HCT116 (cell line): ENCODE data around the gene MIAT. TPM values are rescaled to one million over a fixed set of nuclear protein-coding genes. Genes with fewer than 3 reads are reported as not detected.

Experiments
- ATAC-seq: fragments of 200-7000 bp; cut with Tn5 transposase; 2 replicates; pipeline ENCODE4 v1.9.1; 2020; ENCODE audit warnings: mild to moderate bottlenecking, moderate library complexity
- Bru-seq: library from RNA; stranded (reverse); fragments of 400-500 nt; gene quantifications from one replicate; lab custom pipeline; 2021; lab: Mats Ljungman, UMichigan
- BruChase-seq, 2 experiments: library from RNA; stranded (reverse); fragments of 400-500 nt; gene quantifications; one replicate each; lab custom pipeline; 2021; lab: Mats Ljungman, UMichigan
- BruUV-seq: library from RNA; stranded (reverse); fragments of 400-500 nt; replicated peaks from 2 replicates; lab custom pipeline; 2021; lab: Mats Ljungman, UMichigan
- CTCF ChIA-PET: fragments of 300-600 bp; sonication (Branson Sonifier 250); formaldehyde crosslinking; loops from one replicate; lab custom pipeline; 2021; ENCODE audit warnings: antibody characterized with exemption; lab: Charles Lee
- POLR2A ChIA-PET: fragments of 300-600, 350-600 bp; sonication (Branson Sonifier 250); formaldehyde crosslinking; loops from one replicate; lab custom pipeline; 2021; ENCODE audit warnings: antibody characterized with exemption; lab: Charles Lee
- RAD21 ChIA-PET, 2 experiments: fragments of 300-600 bp; sonication (Branson Sonifier 250); formaldehyde crosslinking; loops; one replicate each; lab custom pipeline; 2023; ENCODE audit warnings: low total read pairs in 2 of 2; ENCODE audit not compliant: uncharacterized antibody in 2 of 2, unreplicated experiment in 2 of 2, low non-redundant PET in 1 of 2; lab: Charles Lee
- DNase-seq: peaks from one replicate; pipeline ENCODE4 v3.0.0-alpha.2; 2010; ENCODE audit warnings: low read depth, low spot score
- H2AFZ ChIP-seq: fragments of 200-600 bp; shearing (Covaris generic), sonication (generic); 2 replicates; pipeline ENCODE4 v1.6.1; 2017; ENCODE audit warnings: low read depth, mixed run types, mixed read lengths, antibody characterized with exemption, low read length; ENCODE audit not compliant: poor library complexity, severe bottlenecking
- H3K27ac ChIP-seq: 2 replicates; pipeline ENCODE4 v1.5.1; 2012; ENCODE audit warnings: low read depth, low read length
- H3K27me3 ChIP-seq: fragments of 200-600 bp; sonication (generic); 2 replicates; pipeline ENCODE4 v1.6.1; 2016; ENCODE audit warnings: mixed run types, low read length, mixed read lengths; ENCODE audit not compliant: insufficient read depth
- H3K36me3 ChIP-seq, 2 experiments: fragments of 200-500 bp in 1 of 2; fragments of 200-600 bp in 1 of 2; sonication (Bioruptor generic) in 1 of 2; sonication (generic) in 1 of 2; 2 replicates each; pipeline versions ENCODE4 v1.5.1 to v1.6.1; 2014 to 2016; ENCODE audit warnings: low read length in 2 of 2, inconsistent platforms in 1 of 2, mixed read lengths in 1 of 2, mixed run types in 1 of 2; ENCODE audit not compliant: insufficient read depth in 2 of 2, control insufficient read depth in 1 of 2
- H3K4me1 ChIP-seq, 2 experiments: fragments of 200-600 bp in 1 of 2; sonication (generic) in 1 of 2; 2 replicates each; pipeline versions ENCODE4 v1.5.1 to v1.6.1; 2012 to 2017; ENCODE audit warnings: low read length in 2 of 2, inconsistent platforms in 1 of 2, mild to moderate bottlenecking in 1 of 2, mixed read lengths in 1 of 2, mixed run types in 1 of 2, moderate library complexity in 1 of 2; ENCODE audit not compliant: insufficient read depth in 2 of 2, control insufficient read depth in 1 of 2
- H3K4me2 ChIP-seq: fragments of 200-600 bp; sonication (generic); 2 replicates; pipeline ENCODE4 v1.6.1; 2017; ENCODE audit warnings: mixed run types, low read length, mixed read lengths
- H3K4me3 ChIP-seq, 2 experiments: fragments of 200-600 bp in 1 of 2; sonication (generic) in 1 of 2; replicated peaks in 1 of 2; 2 replicates each; pipeline ENCODE4 v1.5.1; 2011 to 2016; ENCODE audit warnings: low read length in 2 of 2, control low read depth in 1 of 2, low read depth in 1 of 2, mild to moderate bottlenecking in 1 of 2, mixed read lengths in 1 of 2, mixed run types in 1 of 2
- H3K79me2 ChIP-seq: fragments of 200-600 bp; sonication (generic); 2 replicates; pipeline ENCODE4 v1.6.1; 2017; ENCODE audit warnings: mild to moderate bottlenecking, mixed run types, low read length, moderate library complexity, mixed read lengths; ENCODE audit not compliant: insufficient read depth
- H3K9ac ChIP-seq: fragments of 200-600 bp; sonication (generic); 2 replicates; pipeline ENCODE4 v1.6.1; 2016; ENCODE audit warnings: low read length, mixed read lengths
- H3K9me2 ChIP-seq: fragments of 200-600 bp; sonication (generic), shearing (Covaris generic); 2 replicates; pipeline ENCODE4 v1.6.1; 2017; ENCODE audit warnings: mixed run types, mild to moderate bottlenecking, moderate library complexity; ENCODE audit not compliant: insufficient read depth
- H3K9me3 ChIP-seq, 2 experiments: fragments of 200-500 bp in 1 of 2; fragments of 200-600 bp in 1 of 2; sonication (Bioruptor generic) in 1 of 2; sonication (generic) in 1 of 2; 2 replicates each; pipeline ENCODE4 v1.6.1; 2014 to 2017; ENCODE audit warnings: low read length in 2 of 2, mixed read lengths in 2 of 2, inconsistent platforms in 1 of 2, low read depth in 1 of 2, mild to moderate bottlenecking in 1 of 2, mixed run types in 1 of 2, moderate library complexity in 1 of 2; ENCODE audit not compliant: control insufficient read depth in 1 of 2, insufficient read depth in 1 of 2
- H4K20me1 ChIP-seq: fragments of 200-600 bp; sonication (generic), shearing (Covaris generic); 2 replicates; pipeline ENCODE4 v1.6.1; 2017; ENCODE audit warnings: mixed run types, mild to moderate bottlenecking, moderate library complexity; ENCODE audit not compliant: insufficient read depth
- CEBPB ChIP-seq: IDR thresholded peaks from 2 replicates; pipeline ENCODE4 v1.6.1; 2012; ENCODE audit warnings: low read depth
- EGR1 ChIP-seq: IDR thresholded peaks from 2 replicates; pipeline ENCODE4 v1.6.1; 2012; ENCODE audit warnings: low read depth
- EZH2 ChIP-seq: fragments of 200-600 bp; sonication (generic); IDR thresholded peaks from 2 replicates; pipeline ENCODE4 v1.6.1; 2017; ENCODE audit warnings: antibody characterized with exemption, mixed run types
- JUND ChIP-seq: IDR thresholded peaks from 2 replicates; pipeline ENCODE4 v1.6.1; 2012
- RAD21 ChIP-seq: IDR thresholded peaks from 2 replicates; pipeline ENCODE4 v1.6.1; 2012; ENCODE audit warnings: low read depth, mild to moderate bottlenecking
- SRF ChIP-seq: IDR thresholded peaks from 2 replicates; pipeline ENCODE4 v1.6.1; 2012; ENCODE audit warnings: low read depth
- ZNF274 ChIP-seq: fragments of 200-500 bp; sonication (Bioruptor generic); IDR thresholded peaks from 2 replicates; pipeline ENCODE4 v1.6.1; 2014; ENCODE audit warnings: mild to moderate bottlenecking, low read depth, low read length, inconsistent platforms
- intact Hi-C: fragments of 100-400 bp; cut with micrococcal nuclease; formaldehyde crosslinking; loops from 2 replicates; pipeline ENCODE4 v1.10.0; 2022
- long read RNA-seq: library from polyadenylated mRNA; unstranded; transcript quantifications from one replicate; pipeline ENCODE4 v2.0.0, GENCODE V29; 2021; ENCODE audit not compliant: unreplicated experiment
- polyA plus RNA-seq: library from polyadenylated mRNA; unstranded; fragments of >200 nt; gene quantifications from 2 replicates; pipeline ENCODE4 v1.2.1, GENCODE V29; 2012; ENCODE audit warnings: missing spikeins
- total RNA-seq: library from RNA; stranded (reverse); gene quantifications from one replicate; pipeline ENCODE4 v1.2.1, GENCODE V29; 2021; ENCODE audit not compliant: unreplicated experiment
- TF ChIP-seq, protein P1 (sequence below): IDR thresholded peaks from 2 replicates; pipeline ENCODE4 v1.6.1; 2012
- TF ChIP-seq, protein P2 (sequence below), 3 experiments: fragments of 200-600 bp in 1 of 3; sonication (generic) in 1 of 3; IDR thresholded peaks in 2 of 3; conservative IDR thresholded peaks in 1 of 3; 2 replicates each; pipeline ENCODE4 v1.5.1; 2012 to 2017; ENCODE audit warnings: low read depth in 2 of 3, low read length in 2 of 3, antibody characterized with exemption in 1 of 3, borderline replicate concordance in 1 of 3, control low read depth in 1 of 3, mild to moderate bottlenecking in 1 of 3, mixed read lengths in 1 of 3, mixed run types in 1 of 3, moderate library complexity in 1 of 3; ENCODE audit not compliant: insufficient read depth in 1 of 3

Gene MIAT
- total RNA-seq, result 0.54 TPM
- polyA plus RNA-seq, result 0.04 TPM in 2 replicates
- Bru-seq, nascent RNA, result percentile 46 among the genes with signal in this experiment
- BruChase-seq, experiment 1, labeled RNA remaining after a 6-hour chase, result percentile 36 among the genes with signal in this experiment
- BruChase-seq, experiment 2, labeled RNA remaining after a 2-hour chase, result percentile 37 among the genes with signal in this experiment
- long read RNA-seq, result 0 reads

DNA sequence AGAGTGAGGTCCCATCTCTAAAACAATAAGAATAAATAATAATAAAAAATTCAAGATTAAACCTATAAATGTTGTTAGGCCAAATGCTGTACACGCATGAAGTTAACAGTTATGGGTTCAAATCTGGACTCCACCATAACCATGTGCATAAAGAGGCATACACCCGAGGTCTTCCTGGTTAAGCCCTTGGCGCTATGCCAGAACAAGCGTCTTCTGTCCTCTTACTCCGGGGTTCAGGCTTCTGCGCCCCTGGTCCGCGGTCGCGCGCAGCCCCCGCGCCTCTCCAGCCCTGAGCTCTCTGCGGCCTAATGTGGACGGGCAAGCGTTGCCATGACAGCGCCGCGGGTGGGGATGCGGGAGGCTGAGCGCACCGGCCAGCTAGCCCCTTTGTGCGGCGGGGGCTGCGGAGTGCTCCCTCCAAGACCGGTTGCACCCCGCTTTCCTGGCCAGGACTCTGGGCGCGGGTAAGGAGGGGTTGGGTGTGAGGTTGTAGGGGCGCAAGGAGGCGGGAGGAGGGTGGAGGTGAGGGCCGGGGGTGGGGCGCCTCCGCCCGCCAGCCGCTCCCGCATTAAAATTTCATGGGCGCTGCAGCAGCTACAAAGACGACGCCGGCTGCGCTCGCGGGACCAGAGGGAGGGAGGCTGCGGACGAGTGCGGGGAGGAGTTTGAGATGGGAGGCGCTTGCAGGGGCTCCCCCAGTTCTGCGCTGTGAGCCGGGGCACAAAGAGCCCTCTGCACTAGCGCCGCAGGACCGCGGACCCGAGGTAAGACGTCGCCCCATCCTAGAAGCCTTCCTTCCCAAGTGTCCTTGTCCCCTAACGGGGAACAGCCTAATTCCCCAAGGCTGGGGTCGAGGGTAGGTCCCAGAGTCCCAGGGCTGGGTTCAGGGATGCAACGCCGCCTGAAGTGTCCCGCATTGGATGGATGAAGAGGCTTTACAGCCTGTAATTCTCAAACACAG, at the start of gene MIAT:
Gene MIAT, plus strand, starts transcription at position 698 of the 961 bp plus-strand sequence.
- H3K9ac ChIP-seq, result peak within 1 kb of the TSS; percentile 46
- no peak for ATAC-seq
- H3K27me3 ChIP-seq, result peaks cover 4% of the 10 kb centered on the region; the same call in 1 of the 2 replicates
- peak within 1 kb of the TSS; percentile 38 to 61; a peak in 3 of 4 replicates for H3K4me3 ChIP-seq
- RAD21 ChIA-PET, result no interaction called here
- intact Hi-C loops, result no loop called here
- H3K9me2 ChIP-seq, result no peaks in the 10 kb centered on the region
- POLR2A ChIA-PET, result no interaction called here
- CTCF ChIA-PET, result no interaction called here
- peaks cover 12 to 21% of the 10 kb centered on the region in 2 experiments for H3K4me1 ChIP-seq
- H3K79me2 ChIP-seq, result no peaks in the 10 kb centered on the region
- H4K20me1 ChIP-seq, result no peaks in the 10 kb centered on the region
- no peaks in the 10 kb centered on the region for H3K9me3 ChIP-seq
- peak within 1 kb of the TSS; percentile 97 for H2AFZ ChIP-seq
- TF ChIP-seq, protein P1, sequence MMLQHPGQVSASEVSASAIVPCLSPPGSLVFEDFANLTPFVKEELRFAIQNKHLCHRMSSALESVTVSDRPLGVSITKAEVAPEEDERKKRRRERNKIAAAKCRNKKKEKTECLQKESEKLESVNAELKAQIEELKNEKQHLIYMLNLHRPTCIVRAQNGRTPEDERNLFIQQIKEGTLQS, result no peak
- TF ChIP-seq SRF (no peak), CEBPB (no peak), JUND (no peak), EZH2 (no peak), EGR1 (no peak), RAD21 (no peak), ZNF274 (no peak)
- TF ChIP-seq, protein P2, sequence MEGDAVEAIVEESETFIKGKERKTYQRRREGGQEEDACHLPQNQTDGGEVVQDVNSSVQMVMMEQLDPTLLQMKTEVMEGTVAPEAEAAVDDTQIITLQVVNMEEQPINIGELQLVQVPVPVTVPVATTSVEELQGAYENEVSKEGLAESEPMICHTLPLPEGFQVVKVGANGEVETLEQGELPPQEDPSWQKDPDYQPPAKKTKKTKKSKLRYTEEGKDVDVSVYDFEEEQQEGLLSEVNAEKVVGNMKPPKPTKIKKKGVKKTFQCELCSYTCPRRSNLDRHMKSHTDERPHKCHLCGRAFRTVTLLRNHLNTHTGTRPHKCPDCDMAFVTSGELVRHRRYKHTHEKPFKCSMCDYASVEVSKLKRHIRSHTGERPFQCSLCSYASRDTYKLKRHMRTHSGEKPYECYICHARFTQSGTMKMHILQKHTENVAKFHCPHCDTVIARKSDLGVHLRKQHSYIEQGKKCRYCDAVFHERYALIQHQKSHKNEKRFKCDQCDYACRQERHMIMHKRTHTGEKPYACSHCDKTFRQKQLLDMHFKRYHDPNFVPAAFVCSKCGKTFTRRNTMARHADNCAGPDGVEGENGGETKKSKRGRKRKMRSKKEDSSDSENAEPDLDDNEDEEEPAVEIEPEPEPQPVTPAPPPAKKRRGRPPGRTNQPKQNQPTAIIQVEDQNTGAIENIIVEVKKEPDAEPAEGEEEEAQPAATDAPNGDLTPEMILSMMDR (IDR thresholded peaks at IDR 0.05 in 2 of 3, conservative IDR thresholded peaks at IDR 0.05 in 1 of 3; ENCODE audit: borderline replicate concordance in 1 of 3, insufficient read depth in 1 of 3, low read depth in 2 of 3, low read length in 2 of 3), result no peak
- TF ChIP-seq, all 23 proteins: peak for 0
- Histone ChIP-seq H3K36me3 (no peaks in the 10 kb centered on the region), H3K27ac (peak within 1 kb of the TSS; percentile 62; the same call in 1 of the 2 replicates), H3K4me2 (peak within 1 kb of the TSS; percentile 96)
- BruUV-seq, result no TSS peak
- no peak for DNase-seq
